HepG2 (cell line): ENCODE results near the gene RREB1. TPM values are rescaled to one million over a fixed set of nuclear protein-coding genes. Genes with fewer than 3 reads are reported as not detected.

ENCODE experiments used
- AGO1 ChIP-seq: fragments of 200-400 bp; formaldehyde crosslinking; IDR thresholded peaks from 2 replicates; pipeline ENCODE4 v1.6.1; 2017; ENCODE audit warnings: mild to moderate bottlenecking, low read depth, low read length, moderate library complexity; ENCODE audit not compliant: poor library complexity, severe bottlenecking
- EED ChIP-seq: sonication (generic); formaldehyde crosslinking; IDR thresholded peaks from 2 replicates; pipeline ENCODE4 v1.5.0; 2020; ENCODE audit warnings: mild to moderate bottlenecking, missing genetic modification reagents
- HES4 ChIP-seq: sonication (generic); formaldehyde crosslinking; IDR thresholded peaks from 2 replicates; pipeline ENCODE4 v1.9.0; 2021; ENCODE audit warnings: mild to moderate bottlenecking, missing genetic modification reagents, borderline replicate concordance
- HNRNPL ChIP-seq: fragments of 200-400 bp; formaldehyde crosslinking; IDR thresholded peaks from 2 replicates; pipeline ENCODE4 v1.6.1; 2017; ENCODE audit warnings: mild to moderate bottlenecking, low read depth, low read length
- KMT2B ChIP-seq: IDR thresholded peaks from 2 replicates; pipeline ENCODE4 v1.6.1; 2016; ENCODE audit warnings: missing genetic modification reagents, missing compliant biosample characterization
- MATR3 ChIP-seq: sonication (generic); formaldehyde crosslinking; IDR thresholded peaks from 2 replicates; pipeline ENCODE4 v1.4.0; 2020; ENCODE audit warnings: missing genetic modification reagents
- NFIC ChIP-seq: IDR thresholded peaks from 2 replicates; pipeline ENCODE4 v1.6.1; 2012; ENCODE audit warnings: mild to moderate bottlenecking, low read length, inconsistent platforms
- NR1H2 ChIP-seq: sonication (generic); formaldehyde crosslinking; IDR thresholded peaks from 2 replicates; pipeline ENCODE4 v1.8.1; 2022; ENCODE audit warnings: low read depth, missing genetic modification reagents, borderline replicate concordance
- PCBP2 ChIP-seq: fragments of 200-400 bp; formaldehyde crosslinking; optimal IDR thresholded peaks from 2 replicates; pipeline ENCODE3; 2018; ENCODE audit warnings: low read length, low read depth; ENCODE audit not compliant: poor library complexity, severe bottlenecking
- PPARG ChIP-seq: conservative IDR thresholded peaks from 2 replicates; pipeline ENCODE4 v1.6.1; 2016; ENCODE audit warnings: missing biosample characterization, missing genetic modification reagents
- RARG ChIP-seq: sonication (generic); formaldehyde crosslinking; IDR thresholded peaks from 2 replicates; pipeline ENCODE4 v1.4.0; 2020; ENCODE audit warnings: low read depth, mild to moderate bottlenecking, missing genetic modification reagents
- SMAD9 ChIP-seq: sonication (generic); formaldehyde crosslinking; IDR thresholded peaks from 2 replicates; pipeline ENCODE4 v1.5.1; 2020; ENCODE audit warnings: mild to moderate bottlenecking, missing genetic modification reagents
- ZFP37 ChIP-seq: sonication (generic); formaldehyde crosslinking; IDR thresholded peaks from 2 replicates; pipeline ENCODE4 v1.4.0; 2020; ENCODE audit warnings: missing genetic modification reagents, borderline replicate concordance
- ZNF468 ChIP-seq: sonication (generic); formaldehyde crosslinking; IDR thresholded peaks from 2 replicates; pipeline ENCODE4 v1.8.0; 2022; ENCODE audit warnings: mild to moderate bottlenecking, moderate library complexity, missing genetic modification reagents
- ZNF703 ChIP-seq: sonication (generic); formaldehyde crosslinking; IDR thresholded peaks from 2 replicates; pipeline ENCODE4 v1.5.1; 2020; ENCODE audit warnings: missing genetic modification reagents, mild to moderate bottlenecking, moderate library complexity, borderline replicate concordance
- polyA plus RNA-seq, 8 experiments: library from polyadenylated mRNA; depleted of rRNA in 3 of 8; stranded (reverse) in 7 of 8; unstranded in 1 of 8; fragments of >200 nt; fragmentation: Illumina TruSeq in 4 of 8; extraction: Trizol in 4 of 8; gene quantifications; 2 replicates each; pipeline versions ENCODE4 v1.2.1 to v1.2.3, GENCODE V29; 2011 to 2016; ENCODE audit warnings: low read depth in 4 of 8, missing spikeins in 1 of 8, mixed read lengths in 1 of 8; ENCODE audit not compliant: insufficient read depth in 1 of 8
- total RNA-seq, 5 experiments: library from RNA; depleted of rRNA; stranded (reverse); fragments of >200 nt; fragmentation: Illumina TruSeq; extraction: Trizol; gene quantifications; 2 replicates each; pipeline ENCODE4 v1.2.3, GENCODE V29; 2016; ENCODE audit warnings: low read depth in 1 of 5
- TF ChIP-seq, protein P1 (sequence below): IDR thresholded peaks from 2 replicates; pipeline ENCODE4 v1.6.1; 2016; ENCODE audit warnings: missing genetic modification reagents, missing compliant biosample characterization
- TF ChIP-seq, protein P2 (sequence below): sonication (generic); formaldehyde crosslinking; IDR thresholded peaks from 2 replicates; pipeline ENCODE4 v1.4.0; 2020; ENCODE audit warnings: missing genetic modification reagents
- TF ChIP-seq, protein P3 (sequence below): sonication (generic); formaldehyde crosslinking; IDR thresholded peaks from 2 replicates; pipeline ENCODE4 v1.9.0; 2022; ENCODE audit warnings: low read depth, missing genetic modification reagents
- TF ChIP-seq, protein P4 (sequence below): IDR thresholded peaks from 2 replicates; pipeline ENCODE4 v1.6.1; 2016; ENCODE audit warnings: missing biosample characterization, missing genetic modification reagents, low read depth
- TF ChIP-seq, protein P5 (sequence below): sonication (generic); formaldehyde crosslinking; IDR thresholded peaks from 2 replicates; pipeline ENCODE4 v1.5.0; 2020; ENCODE audit warnings: missing genetic modification reagents, mild to moderate bottlenecking, borderline replicate concordance
- TF ChIP-seq, protein P6 (sequence below): sonication (generic); formaldehyde crosslinking; IDR thresholded peaks from 2 replicates; pipeline ENCODE4 v1.9.0; 2021; ENCODE audit warnings: missing genetic modification reagents, borderline replicate concordance

The RREB1 gene
- total and polyA plus RNA-seq, 2 of the 13 experiments (the other 11 are each of a cell fraction or from before 2014, with no cell fraction given): 6.1 to 23.2 TPM

DNA sequence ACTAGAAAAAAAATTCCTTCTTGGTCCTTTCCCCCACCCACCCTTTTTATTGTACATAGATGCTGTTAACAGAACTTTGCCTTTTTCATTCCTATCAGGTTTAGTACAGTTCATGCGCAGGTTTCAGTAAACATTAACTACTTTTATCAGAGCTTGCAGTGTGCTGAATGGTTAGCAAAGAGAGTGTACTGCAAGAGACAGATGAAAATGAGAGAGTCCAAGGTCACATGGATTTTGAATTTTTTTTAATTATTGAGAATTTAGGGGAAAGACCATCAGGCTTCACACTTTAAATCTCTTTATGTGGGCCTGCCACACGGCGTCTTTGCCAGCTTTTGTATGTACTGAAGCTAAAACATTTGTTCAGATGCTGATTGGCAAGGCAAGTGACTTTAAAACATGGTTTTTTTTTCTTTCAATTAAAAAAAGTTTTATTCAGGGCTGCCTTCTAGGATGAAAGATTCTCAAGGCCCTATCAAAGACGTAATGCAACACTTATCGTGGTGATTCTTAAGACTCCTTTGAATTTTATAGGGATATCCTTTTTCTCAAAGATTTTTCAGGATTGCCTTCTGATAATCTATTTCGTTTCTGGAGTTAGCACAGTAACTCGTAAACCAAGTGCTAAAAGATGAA is 32.2 kb downstream of the RREB1 start (continued):
- no peak for TF ChIP-seq KMT2B (CRISPR knock-in tag)
- no peak for TF ChIP-seq ZNF703 (CRISPR knock-in tag)
- TF ChIP-seq, protein P1, sequence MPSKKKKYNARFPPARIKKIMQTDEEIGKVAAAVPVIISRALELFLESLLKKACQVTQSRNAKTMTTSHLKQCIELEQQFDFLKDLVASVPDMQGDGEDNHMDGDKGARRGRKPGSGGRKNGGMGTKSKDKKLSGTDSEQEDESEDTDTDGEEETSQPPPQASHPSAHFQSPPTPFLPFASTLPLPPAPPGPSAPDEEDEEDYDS (CRISPR knock-in tag): peak; percentile 60; the same call in 1 of the 2 replicates
- no peak for TF ChIP-seq HES4
- TF ChIP-seq, protein P2, sequence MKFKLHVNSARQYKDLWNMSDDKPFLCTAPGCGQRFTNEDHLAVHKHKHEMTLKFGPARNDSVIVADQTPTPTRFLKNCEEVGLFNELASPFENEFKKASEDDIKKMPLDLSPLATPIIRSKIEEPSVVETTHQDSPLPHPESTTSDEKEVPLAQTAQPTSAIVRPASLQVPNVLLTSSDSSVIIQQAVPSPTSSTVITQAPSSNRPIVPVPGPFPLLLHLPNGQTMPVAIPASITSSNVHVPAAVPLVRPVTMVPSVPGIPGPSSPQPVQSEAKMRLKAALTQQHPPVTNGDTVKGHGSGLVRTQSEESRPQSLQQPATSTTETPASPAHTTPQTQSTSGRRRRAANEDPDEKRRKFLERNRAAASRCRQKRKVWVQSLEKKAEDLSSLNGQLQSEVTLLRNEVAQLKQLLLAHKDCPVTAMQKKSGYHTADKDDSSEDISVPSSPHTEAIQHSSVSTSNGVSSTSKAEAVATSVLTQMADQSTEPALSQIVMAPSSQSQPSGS (CRISPR knock-in tag): peak; percentile 23; the same call in 1 of the 2 replicates
- TF ChIP-seq MATR3 (CRISPR knock-in tag): no peak
- TF ChIP-seq RARG (CRISPR knock-in tag): no peak
- TF ChIP-seq, protein P3, sequence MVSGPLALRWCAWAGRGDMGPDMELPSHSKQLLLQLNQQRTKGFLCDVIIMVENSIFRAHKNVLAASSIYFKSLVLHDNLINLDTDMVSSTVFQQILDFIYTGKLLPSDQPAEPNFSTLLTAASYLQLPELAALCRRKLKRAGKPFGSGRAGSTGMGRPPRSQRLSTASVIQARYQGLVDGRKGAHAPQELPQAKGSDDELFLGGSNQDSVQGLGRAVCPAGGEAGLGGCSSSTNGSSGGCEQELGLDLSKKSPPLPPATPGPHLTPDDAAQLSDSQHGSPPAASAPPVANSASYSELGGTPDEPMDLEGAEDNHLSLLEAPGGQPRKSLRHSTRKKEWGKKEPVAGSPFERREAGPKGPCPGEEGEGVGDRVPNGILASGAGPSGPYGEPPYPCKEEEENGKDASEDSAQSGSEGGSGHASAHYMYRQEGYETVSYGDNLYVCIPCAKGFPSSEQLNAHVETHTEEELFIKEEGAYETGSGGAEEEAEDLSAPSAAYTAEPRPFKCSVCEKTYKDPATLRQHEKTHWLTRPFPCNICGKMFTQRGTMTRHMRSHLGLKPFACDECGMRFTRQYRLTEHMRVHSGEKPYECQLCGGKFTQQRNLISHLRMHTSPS: no peak
- peak; percentile 97 for TF ChIP-seq PPARG (CRISPR knock-in tag)
- no peak for TF ChIP-seq SMAD9 (CRISPR knock-in tag)
- TF ChIP-seq NR1H2 (CRISPR knock-in tag): no peak
- TF ChIP-seq PCBP2: no peak
- no peak for TF ChIP-seq ZFP37
- TF ChIP-seq EED (CRISPR knock-in tag): no peak
- no peak for TF ChIP-seq AGO1
- TF ChIP-seq HNRNPL: no peak
- no peak for TF ChIP-seq ZNF468
- TF ChIP-seq, protein P4, sequence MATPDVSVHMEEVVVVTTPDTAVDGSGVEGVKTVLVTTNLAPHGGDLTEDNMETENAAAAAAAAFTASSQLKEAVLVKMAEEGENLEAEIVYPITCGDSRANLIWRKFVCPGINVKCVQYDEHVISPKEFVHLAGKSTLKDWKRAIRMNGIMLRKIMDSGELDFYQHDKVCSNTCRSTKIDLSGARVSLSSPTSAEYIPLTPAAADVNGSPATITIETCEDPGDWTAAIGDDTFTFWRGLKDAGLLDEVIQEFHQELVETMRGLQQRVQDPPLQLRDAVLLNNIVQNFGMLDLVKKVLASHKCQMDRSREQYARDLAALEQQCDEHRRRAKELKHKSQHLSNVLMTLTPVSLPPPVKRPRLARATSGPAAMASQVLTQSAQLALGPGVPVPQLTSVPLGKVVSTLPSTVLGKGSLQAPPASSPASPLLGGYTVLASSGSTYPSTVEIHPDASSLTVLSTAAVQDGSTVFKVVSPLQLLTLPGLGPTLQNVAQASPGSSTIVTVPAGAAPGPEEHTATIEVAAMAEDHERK (CRISPR knock-in tag): no peak
- TF ChIP-seq, protein P5, sequence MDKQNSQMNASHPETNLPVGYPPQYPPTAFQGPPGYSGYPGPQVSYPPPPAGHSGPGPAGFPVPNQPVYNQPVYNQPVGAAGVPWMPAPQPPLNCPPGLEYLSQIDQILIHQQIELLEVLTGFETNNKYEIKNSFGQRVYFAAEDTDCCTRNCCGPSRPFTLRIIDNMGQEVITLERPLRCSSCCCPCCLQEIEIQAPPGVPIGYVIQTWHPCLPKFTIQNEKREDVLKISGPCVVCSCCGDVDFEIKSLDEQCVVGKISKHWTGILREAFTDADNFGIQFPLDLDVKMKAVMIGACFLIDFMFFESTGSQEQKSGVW (CRISPR knock-in tag): no peak
- TF ChIP-seq NFIC: no peak
- TF ChIP-seq, protein P6, sequence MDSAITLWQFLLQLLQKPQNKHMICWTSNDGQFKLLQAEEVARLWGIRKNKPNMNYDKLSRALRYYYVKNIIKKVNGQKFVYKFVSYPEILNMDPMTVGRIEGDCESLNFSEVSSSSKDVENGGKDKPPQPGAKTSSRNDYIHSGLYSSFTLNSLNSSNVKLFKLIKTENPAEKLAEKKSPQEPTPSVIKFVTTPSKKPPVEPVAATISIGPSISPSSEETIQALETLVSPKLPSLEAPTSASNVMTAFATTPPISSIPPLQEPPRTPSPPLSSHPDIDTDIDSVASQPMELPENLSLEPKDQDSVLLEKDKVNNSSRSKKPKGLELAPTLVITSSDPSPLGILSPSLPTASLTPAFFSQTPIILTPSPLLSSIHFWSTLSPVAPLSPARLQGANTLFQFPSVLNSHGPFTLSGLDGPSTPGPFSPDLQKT (CRISPR knock-in tag): no peak
